Activated CD4-positive, alpha-beta T cell treated with anti-CD3 and anti-CD28 coated beads, Interleukin-2, amount 10 ng/mL, durations not matched to agents 7 days and 5 days (primary cell): ENCODE data around the gene GRIN3A. TPM values are rescaled to one million over a fixed set of nuclear protein-coding genes. Genes with fewer than 3 reads are reported as not detected.

ENCODE experiments used
- total RNA-seq, 2 experiments: library from RNA; stranded (reverse); gene quantifications; one replicate each; pipeline ENCODE4 v1.2.3, GENCODE V29; 2021

Gene GRIN3A
- total RNA-seq, 2 experiments from 2014 or later = not detected

Other genes starting within 250 kb of the GRIN3A start
- gene RNF20, start 204.8 kb downstream of the GRIN3A start, total RNA-seq = 10 to 100 TPM; 49.4 to 52.4 TPM
- not detected for gene PPP3R2, start 143.7 kb downstream of the GRIN3A start, total RNA-seq